ENCODE data around the gene DDN. TPM values are rescaled to one million over a fixed set of nuclear protein-coding genes. Genes with fewer than 3 reads are reported as not detected.

DDN gene
- total and polyA plus RNA-seq, 10 of the 15 experiments (the other 5 are each of a cell fraction or from before 2014, with no cell fraction given), result 0.10 to 13.4 (median 3.7) TPM

DNA sequence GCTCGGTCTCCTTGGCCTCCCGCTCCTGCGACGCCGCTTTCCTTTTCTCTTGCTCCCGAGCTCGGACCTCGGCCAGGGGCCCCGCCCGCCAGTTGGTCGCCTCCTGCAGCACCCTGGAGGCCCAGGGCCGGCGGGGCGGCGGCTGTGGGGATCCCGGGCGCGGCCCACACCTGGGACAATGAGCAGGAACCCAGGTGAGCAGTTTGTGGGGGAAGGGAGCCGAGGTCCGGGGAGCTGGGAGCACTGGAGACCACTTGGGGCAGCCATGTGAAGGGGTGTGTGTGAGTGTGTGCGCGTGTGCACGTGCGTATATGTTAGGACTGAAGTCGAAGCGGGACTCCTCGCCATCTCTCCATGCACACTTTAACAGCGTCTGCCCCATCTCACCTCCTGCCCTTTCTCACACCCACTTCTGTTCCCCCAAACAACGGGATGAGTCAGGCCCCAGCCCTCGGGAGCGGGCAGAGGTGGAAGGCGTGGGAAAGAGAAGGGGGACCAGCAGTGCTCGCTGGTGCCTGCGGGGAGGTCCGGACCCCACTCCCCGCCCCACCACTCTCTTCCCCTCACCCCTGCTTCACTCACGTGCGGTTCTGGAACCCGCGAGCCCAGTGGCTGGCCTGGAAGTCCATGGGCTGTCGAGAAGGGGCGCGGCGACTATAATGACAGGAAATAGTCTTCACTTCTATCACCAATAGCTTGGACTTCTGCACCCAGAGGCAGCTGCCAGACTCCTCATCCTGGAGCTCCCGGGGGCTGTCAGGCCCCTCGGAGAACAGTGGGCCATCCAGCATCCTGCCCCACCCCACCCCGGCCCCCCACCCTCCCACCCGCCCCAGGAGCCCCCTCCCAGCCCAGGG is 450 bp downstream of the DDN start (continued):
- TF ChIP-seq, protein P1, sequence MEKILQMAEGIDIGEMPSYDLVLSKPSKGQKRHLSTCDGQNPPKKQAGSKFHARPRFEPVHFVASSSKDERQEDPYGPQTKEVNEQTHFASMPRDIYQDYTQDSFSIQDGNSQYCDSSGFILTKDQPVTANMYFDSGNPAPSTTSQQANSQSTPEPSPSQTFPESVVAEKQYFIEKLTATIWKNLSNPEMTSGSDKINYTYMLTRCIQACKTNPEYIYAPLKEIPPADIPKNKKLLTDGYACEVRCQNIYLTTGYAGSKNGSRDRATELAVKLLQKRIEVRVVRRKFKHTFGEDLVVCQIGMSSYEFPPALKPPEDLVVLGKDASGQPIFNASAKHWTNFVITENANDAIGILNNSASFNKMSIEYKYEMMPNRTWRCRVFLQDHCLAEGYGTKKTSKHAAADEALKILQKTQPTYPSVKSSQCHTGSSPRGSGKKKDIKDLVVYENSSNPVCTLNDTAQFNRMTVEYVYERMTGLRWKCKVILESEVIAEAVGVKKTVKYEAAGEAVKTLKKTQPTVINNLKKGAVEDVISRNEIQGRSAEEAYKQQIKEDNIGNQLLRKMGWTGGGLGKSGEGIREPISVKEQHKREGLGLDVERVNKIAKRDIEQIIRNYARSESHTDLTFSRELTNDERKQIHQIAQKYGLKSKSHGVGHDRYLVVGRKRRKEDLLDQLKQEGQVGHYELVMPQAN (conservative IDR thresholded peaks at IDR 0.05), result no peak
- TF ChIP-seq SMAD1 (IDR thresholded peaks at IDR 0.05; ENCODE audit: low read depth, partially characterized antibody) (no peak), RAD51 (IDR thresholded peaks at IDR 0.05) (no peak), SIX5 (IDR thresholded peaks at IDR 0.05; ENCODE audit: low read depth, low read length, severe bottlenecking) (no peak), ETV6 (conservative IDR thresholded peaks at IDR 0.05 in 1 of 2, IDR thresholded peaks at IDR 0.05 in 1 of 2; ENCODE audit: borderline replicate concordance in 1 of 2, low read depth in 1 of 2) (no peak), MYC (IDR thresholded peaks at IDR 0.05; ENCODE audit: insufficient read depth, insufficient read length, insufficient replicate concordance, low read length, severe bottlenecking) (peak; percentile 64), MEF2B (IDR thresholded peaks at IDR 0.05; ENCODE audit: partially characterized antibody, poor library complexity, severe bottlenecking) (no peak), SPI1 (IDR thresholded peaks at IDR 0.05; ENCODE audit: borderline replicate concordance, insufficient read depth, low read depth, low read length) (no peak), CBX5 (IDR thresholded peaks at IDR 0.05; ENCODE audit: low read depth) (no peak), CHD1 (IDR thresholded peaks at IDR 0.05; ENCODE audit: low read depth, low read length) (no peak), KLF5 (IDR thresholded peaks at IDR 0.05; ENCODE audit: partially characterized antibody) (no peak), ESRRA (IDR thresholded peaks at IDR 0.05; ENCODE audit: low read length) (no peak), SUPT20H (IDR thresholded peaks at IDR 0.05; ENCODE audit: borderline replicate concordance, control insufficient read depth, low read depth, low read length) (no peak), IKZF1 (conservative IDR thresholded peaks at IDR 0.05) (peak; percentile 59), KAT2A (conservative IDR thresholded peaks at IDR 0.05; ENCODE audit: control insufficient read depth, low read depth, low read length) (no peak), SREBF2 (IDR thresholded peaks at IDR 0.05; ENCODE audit: low read length) (no peak), TBL1XR1 (IDR thresholded peaks at IDR 0.05; ENCODE audit: low read depth, low read length) (no peak), NFYA (IDR thresholded peaks at IDR 0.05; ENCODE audit: borderline replicate concordance, low read depth, low read length) (no peak), MTA3 (IDR thresholded peaks at IDR 0.05; ENCODE audit: borderline replicate concordance, low read length) (no peak), STAT1 (conservative IDR thresholded peaks at IDR 0.05) (no peak), BRCA1 (IDR thresholded peaks at IDR 0.05; ENCODE audit: low read depth, low read length) (no peak), BMI1 (IDR thresholded peaks at IDR 0.05; ENCODE audit: borderline replicate concordance) (no peak), HDAC6 (IDR thresholded peaks at IDR 0.05; ENCODE audit: unreplicated experiment) (no peak)
- TF ChIP-seq, protein P2, sequence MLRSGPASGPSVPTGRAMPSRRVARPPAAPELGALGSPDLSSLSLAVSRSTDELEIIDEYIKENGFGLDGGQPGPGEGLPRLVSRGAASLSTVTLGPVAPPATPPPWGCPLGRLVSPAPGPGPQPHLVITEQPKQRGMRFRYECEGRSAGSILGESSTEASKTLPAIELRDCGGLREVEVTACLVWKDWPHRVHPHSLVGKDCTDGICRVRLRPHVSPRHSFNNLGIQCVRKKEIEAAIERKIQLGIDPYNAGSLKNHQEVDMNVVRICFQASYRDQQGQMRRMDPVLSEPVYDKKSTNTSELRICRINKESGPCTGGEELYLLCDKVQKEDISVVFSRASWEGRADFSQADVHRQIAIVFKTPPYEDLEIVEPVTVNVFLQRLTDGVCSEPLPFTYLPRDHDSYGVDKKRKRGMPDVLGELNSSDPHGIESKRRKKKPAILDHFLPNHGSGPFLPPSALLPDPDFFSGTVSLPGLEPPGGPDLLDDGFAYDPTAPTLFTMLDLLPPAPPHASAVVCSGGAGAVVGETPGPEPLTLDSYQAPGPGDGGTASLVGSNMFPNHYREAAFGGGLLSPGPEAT (IDR thresholded peaks at IDR 0.05; ENCODE audit: low read depth), result no peak
- TF ChIP-seq, protein P3, sequence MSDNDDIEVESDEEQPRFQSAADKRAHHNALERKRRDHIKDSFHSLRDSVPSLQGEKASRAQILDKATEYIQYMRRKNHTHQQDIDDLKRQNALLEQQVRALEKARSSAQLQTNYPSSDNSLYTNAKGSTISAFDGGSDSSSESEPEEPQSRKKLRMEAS (IDR thresholded peaks at IDR 0.05; ENCODE audit: low read depth, low read length), result peak; percentile 43; the same call in 1 of the 2 replicates
- TF ChIP-seq, protein P4, sequence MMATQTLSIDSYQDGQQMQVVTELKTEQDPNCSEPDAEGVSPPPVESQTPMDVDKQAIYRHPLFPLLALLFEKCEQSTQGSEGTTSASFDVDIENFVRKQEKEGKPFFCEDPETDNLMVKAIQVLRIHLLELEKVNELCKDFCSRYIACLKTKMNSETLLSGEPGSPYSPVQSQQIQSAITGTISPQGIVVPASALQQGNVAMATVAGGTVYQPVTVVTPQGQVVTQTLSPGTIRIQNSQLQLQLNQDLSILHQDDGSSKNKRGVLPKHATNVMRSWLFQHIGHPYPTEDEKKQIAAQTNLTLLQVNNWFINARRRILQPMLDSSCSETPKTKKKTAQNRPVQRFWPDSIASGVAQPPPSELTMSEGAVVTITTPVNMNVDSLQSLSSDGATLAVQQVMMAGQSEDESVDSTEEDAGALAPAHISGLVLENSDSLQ (IDR thresholded peaks at IDR 0.05), result no peak

Data from GM12878 (cell line).